Ascending aorta (tissue), 2 donors: ENCODE data around the gene FDX2. TPM values are rescaled to one million over a fixed set of nuclear protein-coding genes. Genes with fewer than 3 reads are reported as not detected.

ENCODE experiments used
- DNase-seq, 2 donors: peaks; one replicate each; pipeline ENCODE4 v3.0.0-alpha.2; 2019; ENCODE audit warnings: low spot score in 2 of 2
- H3K27ac ChIP-seq, 2 donors: fragments of 200-600 bp; sonication (generic); one replicate each; pipeline ENCODE4 v1.5.1; 2016 to 2017; ENCODE audit warnings: mild to moderate bottlenecking in 1 of 2
- H3K27me3 ChIP-seq: fragments of 200-600 bp; sonication (generic); one replicate; pipeline ENCODE4 v1.5.1; 2017
- H3K36me3 ChIP-seq, 2 donors: fragments of 200-600 bp; sonication (generic); one replicate each; pipeline ENCODE4 v1.5.1; 2016
- H3K4me1 ChIP-seq, 2 donors: fragments of 200-600 bp; sonication (generic); one replicate each; pipeline ENCODE4 v1.5.1; 2016 to 2017; ENCODE audit warnings: mild to moderate bottlenecking in 1 of 2
- H3K4me3 ChIP-seq, 2 donors: fragments of 200-600 bp; sonication (generic); one replicate each; pipeline ENCODE4 v1.5.1; 2016 to 2017; ENCODE audit warnings: mild to moderate bottlenecking in 1 of 2
- H3K9me3 ChIP-seq, 2 donors: fragments of 200-600 bp; sonication (generic); one replicate each; pipeline ENCODE4 v1.5.1; 2016
- intact Hi-C: fragments of 100-400 bp; cut with DNase I; formaldehyde crosslinking; loops from one replicate; pipeline ENCODE4 v1.15.1; 2023
- total RNA-seq: library from RNA; depleted of rRNA; stranded (reverse); fragments of >200 nt; gene quantifications from one replicate; pipeline ENCODE4 v1.1.0, GENCODE V29; 2016
- TF ChIP-seq, protein P1 (sequence below), 3 experiments: fragments of 200-600 bp in 2 of 3; fragments of 450-650 bp in 1 of 3; sonication (generic) in 2 of 3; IDR thresholded peaks; one replicate each; pipeline ENCODE4 v1.5.1; 2016 to 2019; ENCODE audit warnings: antibody characterized with exemption in 3 of 3, mild to moderate bottlenecking in 1 of 3, moderate library complexity in 1 of 3

FDX2 gene
- total RNA-seq, 1 donor from 2014 or later = 16.8 TPM

DNA sequence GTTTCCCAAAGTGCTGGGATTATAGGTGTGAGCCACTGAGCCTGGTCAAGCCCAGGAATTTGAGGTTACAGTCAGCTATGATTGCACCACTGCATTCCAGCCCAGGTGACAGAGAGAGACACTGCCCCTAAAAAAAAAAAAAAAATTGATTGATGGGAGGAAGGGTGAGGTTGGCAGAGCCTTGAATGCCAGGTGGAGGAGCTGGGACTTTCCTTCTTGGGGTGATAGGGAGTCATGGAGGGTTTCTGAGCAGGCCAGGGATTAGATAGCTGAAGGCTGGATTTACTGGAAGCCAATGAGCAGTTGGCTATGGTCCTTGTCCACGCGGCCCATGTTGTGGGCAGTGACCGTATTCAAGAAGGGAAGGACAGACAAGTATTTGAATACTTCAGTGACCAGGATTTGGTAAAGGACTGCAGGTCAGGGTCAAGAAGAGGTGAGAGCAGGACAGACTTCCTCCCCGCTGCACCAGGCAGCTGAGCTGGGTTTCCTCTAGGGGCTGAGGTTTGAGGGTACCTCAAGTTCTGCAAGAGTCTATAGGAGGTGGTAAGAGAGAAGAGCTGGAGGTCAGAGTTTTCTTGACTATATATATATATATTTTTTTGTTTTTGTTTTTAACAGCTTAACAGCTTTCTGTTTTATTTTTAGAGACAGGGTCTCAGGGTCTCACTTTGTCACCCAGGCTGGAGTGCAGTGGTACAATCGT, 35.9 kb downstream of the FDX2 start:
- H3K27ac ChIP-seq = no peak overlapping the region
- TF ChIP-seq, protein P1, sequence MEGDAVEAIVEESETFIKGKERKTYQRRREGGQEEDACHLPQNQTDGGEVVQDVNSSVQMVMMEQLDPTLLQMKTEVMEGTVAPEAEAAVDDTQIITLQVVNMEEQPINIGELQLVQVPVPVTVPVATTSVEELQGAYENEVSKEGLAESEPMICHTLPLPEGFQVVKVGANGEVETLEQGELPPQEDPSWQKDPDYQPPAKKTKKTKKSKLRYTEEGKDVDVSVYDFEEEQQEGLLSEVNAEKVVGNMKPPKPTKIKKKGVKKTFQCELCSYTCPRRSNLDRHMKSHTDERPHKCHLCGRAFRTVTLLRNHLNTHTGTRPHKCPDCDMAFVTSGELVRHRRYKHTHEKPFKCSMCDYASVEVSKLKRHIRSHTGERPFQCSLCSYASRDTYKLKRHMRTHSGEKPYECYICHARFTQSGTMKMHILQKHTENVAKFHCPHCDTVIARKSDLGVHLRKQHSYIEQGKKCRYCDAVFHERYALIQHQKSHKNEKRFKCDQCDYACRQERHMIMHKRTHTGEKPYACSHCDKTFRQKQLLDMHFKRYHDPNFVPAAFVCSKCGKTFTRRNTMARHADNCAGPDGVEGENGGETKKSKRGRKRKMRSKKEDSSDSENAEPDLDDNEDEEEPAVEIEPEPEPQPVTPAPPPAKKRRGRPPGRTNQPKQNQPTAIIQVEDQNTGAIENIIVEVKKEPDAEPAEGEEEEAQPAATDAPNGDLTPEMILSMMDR (IDR thresholded peaks at IDR 0.05) = no peak
- DNase-seq = no peak
- H3K9me3 ChIP-seq = no peaks in the 10 kb centered on the region
- H3K27me3 ChIP-seq = no peaks in the 10 kb centered on the region
- intact Hi-C loops = no loop called here
- no peaks in the 10 kb centered on the region for H3K4me1 ChIP-seq
- no peak overlapping the region for H3K4me3 ChIP-seq
- peaks cover 5 to 8% of the 10 kb centered on the region in 2 donors for H3K36me3 ChIP-seq

DNA sequence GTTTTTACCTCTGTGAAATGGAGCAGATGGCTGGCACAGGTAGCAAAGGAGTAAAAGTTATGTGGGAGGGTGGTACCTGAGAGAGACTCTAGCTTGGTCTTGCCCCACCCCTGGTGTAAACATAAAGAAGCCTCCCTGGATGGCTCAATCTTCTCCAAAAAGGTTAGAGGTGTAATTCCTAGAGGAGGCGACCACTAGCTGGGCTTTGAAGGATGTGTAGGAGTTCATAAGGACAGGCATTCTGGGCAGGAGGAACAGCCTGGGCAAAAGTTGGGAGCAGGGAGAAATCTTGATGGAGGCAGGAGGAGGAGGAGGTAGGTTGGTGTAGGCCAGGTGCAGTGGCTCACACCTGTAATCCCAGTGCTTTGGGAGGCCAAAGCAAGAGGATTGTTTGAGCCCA, 36.9 kb downstream of the FDX2 start:
- no peaks in the 10 kb centered on the region for H3K9me3 ChIP-seq
- H3K27me3 ChIP-seq = no peaks in the 10 kb centered on the region
- peaks cover under 1 to 2% of the 10 kb centered on the region in 2 donors for H3K36me3 ChIP-seq
- H3K4me3 ChIP-seq = no peak overlapping the region
- intact Hi-C loops = no loop called here
- H3K27ac ChIP-seq = no peak overlapping the region
- TF ChIP-seq, protein P1 (IDR thresholded peaks at IDR 0.05) = no peak
- no peaks in the 10 kb centered on the region for H3K4me1 ChIP-seq
- DNase-seq = no peak

DNA sequence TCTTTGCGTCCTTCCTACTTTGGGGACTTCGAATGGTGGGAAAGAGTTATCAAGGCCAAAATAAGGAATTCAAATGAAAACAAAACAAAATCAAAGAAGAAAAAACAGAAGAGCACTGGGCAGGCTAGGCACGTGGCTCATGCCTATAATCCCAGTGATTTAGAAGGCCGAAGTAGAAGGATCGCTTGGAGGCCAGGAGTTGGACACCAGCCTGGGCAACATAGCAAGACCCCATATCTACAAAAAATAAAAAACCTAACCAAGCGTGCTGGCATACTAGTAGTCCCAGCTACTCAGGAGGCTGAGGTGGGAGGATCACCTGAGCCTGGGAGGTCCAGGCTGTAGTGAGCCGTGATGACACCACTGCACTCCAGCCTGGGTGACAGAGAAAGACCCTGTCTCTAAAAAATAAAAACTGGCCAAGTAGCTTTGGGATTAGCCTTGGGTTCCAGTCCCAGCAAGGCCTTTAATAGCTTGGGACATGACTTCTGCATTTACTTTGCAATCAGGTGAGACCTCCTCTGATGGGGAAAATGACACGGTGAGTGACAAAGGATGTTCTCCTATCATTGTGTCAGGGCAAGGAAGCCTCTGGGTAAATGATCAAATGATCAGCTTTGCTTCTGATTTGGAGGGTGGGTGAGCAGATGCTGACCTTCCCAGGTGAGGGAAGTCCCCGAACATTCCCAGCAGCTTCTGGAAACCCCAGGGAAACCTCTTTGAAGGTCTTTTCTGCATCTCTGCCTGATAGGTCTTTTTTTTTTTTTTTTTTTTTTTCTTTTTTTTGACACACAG, 37.8 kb downstream of the FDX2 start:
- H3K9me3 ChIP-seq = no peaks in the 10 kb centered on the region
- no peak for DNase-seq
- intact Hi-C loops = no loop called here
- no peaks in the 10 kb centered on the region for H3K27me3 ChIP-seq
- H3K4me3 ChIP-seq = no peak overlapping the region
- H3K27ac ChIP-seq = no peak overlapping the region
- H3K4me1 ChIP-seq = no peaks in the 10 kb centered on the region
- TF ChIP-seq, protein P1 (IDR thresholded peaks at IDR 0.05) = no peak
- H3K36me3 ChIP-seq = no peaks in the 10 kb centered on the region

DNA sequence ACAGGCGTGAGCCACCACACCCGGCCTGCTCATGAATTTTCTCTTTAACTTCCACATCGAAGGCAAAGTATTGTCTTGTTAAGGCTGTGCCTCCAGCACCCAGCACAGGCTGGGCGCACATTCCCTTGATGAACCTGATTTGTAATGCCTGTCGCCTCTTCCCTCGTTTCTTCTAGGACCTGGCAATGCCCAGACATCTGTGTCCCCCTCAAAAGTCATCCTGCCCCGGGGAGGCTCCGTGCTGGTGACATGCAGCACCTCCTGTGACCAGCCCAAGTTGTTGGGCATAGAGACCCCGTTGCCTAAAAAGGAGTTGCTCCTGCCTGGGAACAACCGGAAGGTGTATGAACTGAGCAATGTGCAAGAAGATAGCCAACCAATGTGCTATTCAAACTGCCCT, 41.2 kb downstream of the FDX2 start:
- DNase-seq = no peak
- Histone ChIP-seq H3K27ac (no peak overlapping the region), H3K4me1 (peaks cover 6 to 15% of the 10 kb centered on the region in 2 donors), H3K9me3 (no peaks in the 10 kb centered on the region), H3K36me3 (no peaks in the 10 kb centered on the region), H3K27me3 (no peaks in the 10 kb centered on the region), H3K4me3 (no peak overlapping the region)
- intact Hi-C loops = no loop called here
- TF ChIP-seq, protein P1 (IDR thresholded peaks at IDR 0.05) = no peak

DNA sequence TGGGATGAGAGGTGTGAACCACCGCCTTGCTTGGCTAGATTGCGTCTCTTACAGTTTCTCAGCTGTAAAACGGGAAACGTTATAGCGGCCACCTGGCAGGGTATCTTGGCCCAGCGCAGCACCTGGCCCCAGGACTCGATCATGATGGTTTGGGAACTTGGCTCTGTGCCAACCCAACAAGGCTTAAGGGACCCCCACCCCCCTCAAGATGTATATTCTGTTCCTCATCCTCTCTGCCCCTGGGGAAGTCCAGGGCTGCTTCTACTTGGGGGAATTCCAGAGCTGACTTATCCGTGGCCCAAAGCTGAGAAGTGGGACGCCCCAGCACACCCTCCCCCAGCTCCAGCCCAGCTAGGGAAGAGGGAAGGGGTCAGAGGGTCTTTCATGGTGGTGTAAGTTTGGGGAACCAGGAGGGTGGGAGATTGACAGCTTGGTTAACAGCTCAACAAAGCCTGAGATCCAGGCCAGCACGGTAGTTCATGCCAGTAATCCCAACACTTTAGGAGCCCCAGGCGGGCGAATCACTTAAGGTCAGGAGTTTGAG, 44.2 kb downstream of the FDX2 start:
- Histone ChIP-seq H3K36me3 (no peaks in the 10 kb centered on the region), H3K4me1 (peaks cover 7 to 15% of the 10 kb centered on the region in 2 donors), H3K27ac (peak overlapping the region; percentile 69 to 81), H3K4me3 (peak overlapping the region; percentile 50 to 59), H3K27me3 (no peaks in the 10 kb centered on the region), H3K9me3 (no peaks in the 10 kb centered on the region)
- TF ChIP-seq, protein P1 (IDR thresholded peaks at IDR 0.05) = no peak
- DNase-seq = no peak
- intact Hi-C loops = loop anchor here (2.0 kb wide), 1 partner anchor 61 kb away; the partner anchor contains the start of gene RAVER1
